GM12892 (cell line): ENCODE results near the gene HPN.

Experiments used
- POLR2A ChIP-seq: IDR thresholded peaks from 2 replicates; pipeline ENCODE4 v1.6.1; 2011; ENCODE audit warnings: low read depth, low read length, control low read depth
- TAF1 ChIP-seq: IDR thresholded peaks from 2 replicates; pipeline ENCODE4 v1.6.1; 2011; ENCODE audit warnings: low read depth, mild to moderate bottlenecking, control low read depth, low read length, borderline replicate concordance

- TF ChIP-seq TAF1 (no peak), POLR2A (no peak)
These were observed 7.4 kb downstream of the HPN start for GRCh38 chr19:35048911-35049411.
